AG10803 (cell line): ENCODE data around the gene FER.
"Not testable (repeated sequence)": the region's sequence is repeated elsewhere in the genome, so short reads cannot be mapped to it uniquely, and the experiment has no call there.

ENCODE experiments used
- DNase-seq: peaks from one replicate; pipeline ENCODE4 v3.0.0; 2010; ENCODE audit warnings: low read depth
- H3K4me3 ChIP-seq: 2 replicates; pipeline ENCODE4 v1.5.1; 2011; ENCODE audit warnings: mild to moderate bottlenecking, low read length, control low read depth
- CTCF ChIP-seq: conservative IDR thresholded peaks from 2 replicates; pipeline ENCODE4 v1.5.1; 2011; ENCODE audit warnings: mild to moderate bottlenecking, low read length, control low read depth, inconsistent platforms

Gene FER

GRCh38 chr5:108762660-108763059, 15.0 kb downstream of the FER start:
- no peak for DNase-seq
- no peak for TF ChIP-seq CTCF

GRCh38 chr5:108763222-108763916, 15.7 kb downstream of the FER start:
- TF ChIP-seq CTCF = no peak
- no peak overlapping the region for H3K4me3 ChIP-seq
- DNase-seq = no peak

More at GRCh38 chr5:108762660-108763059, 15.0 kb downstream of the FER start:
- H3K4me3 ChIP-seq = no peak overlapping the region

GRCh38 chr5:108765647-108766046, 17.9 kb downstream of the FER start:
- TF ChIP-seq CTCF = no peak
- DNase-seq = no peak
- H3K4me3 ChIP-seq = no peak overlapping the region

GRCh38 chr5:108766916-108767315, 19.2 kb downstream of the FER start:
- DNase-seq, H3K4me3 ChIP-seq: not testable (repeated sequence)

GRCh38 chr5:108769352-108769751, 21.7 kb downstream of the FER start:
- no peak for TF ChIP-seq CTCF
- DNase-seq = no peak
- H3K4me3 ChIP-seq = no peak overlapping the region

GRCh38 chr5:108772626-108773025, 24.9 kb downstream of the FER start:
- DNase-seq = no peak
- no peak for TF ChIP-seq CTCF

GRCh38 chr5:108773330-108773729, 25.6 kb downstream of the FER start:
- no peak for TF ChIP-seq CTCF
- no peak for DNase-seq
- no peak overlapping the region for H3K4me3 ChIP-seq

More at GRCh38 chr5:108772626-108773025, 24.9 kb downstream of the FER start:
- H3K4me3 ChIP-seq = no peak overlapping the region

GRCh38 chr5:108774079-108774478, 26.4 kb downstream of the FER start:
- not testable (repeated sequence) for H3K4me3 ChIP-seq, DNase-seq

GRCh38 chr5:108777582-108777981, 29.9 kb downstream of the FER start:
- H3K4me3 ChIP-seq, DNase-seq: not testable (repeated sequence)

GRCh38 chr5:108784577-108784976, 36.9 kb downstream of the FER start:
- not testable (repeated sequence) for DNase-seq

More at GRCh38 chr5:108784577-108784976, 36.9 kb downstream of the FER start:
- H3K4me3 ChIP-seq = not testable (repeated sequence)
